SU-DHL-6 (cell line): ENCODE data around the gene SPP1.

ENCODE experiments used
- CTCF ChIP-seq: fragments of 200-600 bp; sonication (generic); IDR thresholded peaks from one replicate; pipeline ENCODE4 v1.5.1; 2017; ENCODE audit warnings: antibody characterized with exemption, mild to moderate bottlenecking, low read length, moderate library complexity; ENCODE audit not compliant: insufficient read depth, poor library complexity, severe bottlenecking
- EZH2phosphoT487 ChIP-seq: fragments of 200-600 bp; sonication (generic), shearing (Covaris generic); conservative IDR thresholded peaks from 2 replicates; pipeline ENCODE4 v1.6.1; 2018; ENCODE audit warnings: mild to moderate bottlenecking, antibody characterized with exemption, low read length, moderate library complexity, mixed read lengths

- TF ChIP-seq EZH2phosphoT487 (no peak), CTCF (no peak)
Measured at GRCh38 chr4:87986508-87986907, 11.0 kb downstream of the SPP1 start.
